Measurements from ENCODE around the gene ERICH6B. TPM values are rescaled to one million over a fixed set of nuclear protein-coding genes. Genes with fewer than 3 reads are reported as not detected.
"Not testable (repeated sequence)": the region's sequence is repeated elsewhere in the genome, so short reads cannot be mapped to it uniquely, and the experiment has no call there.

The ERICH6B gene
- total RNA-seq: not detected in 2 replicates
- long read RNA-seq, partial matches to known transcripts: 0 of 1 reads
- long read RNA-seq, other reads (novel, unspliced or antisense): 1 of 1 reads

DNA sequence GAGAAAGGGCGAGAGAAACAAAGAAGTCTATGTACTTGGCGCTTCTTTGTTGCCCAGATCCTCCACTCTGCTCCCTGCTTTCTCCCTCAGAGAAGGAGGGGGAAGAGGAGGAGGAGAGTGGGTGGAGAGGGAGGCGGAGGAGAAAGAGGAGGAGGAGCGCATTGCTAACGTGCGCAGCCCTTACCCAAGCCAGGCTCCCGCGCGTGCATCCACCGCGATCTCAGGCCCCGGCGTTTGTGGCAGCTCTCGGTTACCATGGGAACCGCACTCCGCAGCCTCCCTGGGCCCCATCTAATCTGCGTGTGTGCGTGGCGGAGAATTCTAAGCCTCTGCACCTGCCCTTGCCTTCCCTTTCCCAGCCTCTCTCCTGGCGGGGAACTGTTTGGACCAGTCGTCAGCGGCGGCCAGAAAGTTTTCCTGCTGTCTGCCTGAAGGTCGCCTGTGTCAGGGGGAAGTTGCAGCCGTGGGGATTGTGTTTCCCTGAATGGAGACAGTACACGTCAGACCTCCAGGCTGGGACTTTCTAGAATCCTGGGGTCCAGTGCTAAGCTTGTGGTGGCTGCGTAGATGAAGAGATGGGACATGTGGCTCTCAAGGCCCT, at the start of gene ERICH6B:
Gene ERICH6B, minus strand, starts transcription at position 239 of the 601 bp plus-strand sequence. CDS start 18,734 bp downstream, outside the sequence.
- peak within 1 kb of the TSS; percentile 98 for H3K27ac Mint-ChIP-seq (ENCODE audit: unreplicated experiment)
- H3K4me3 Mint-ChIP-seq: peak within 1 kb of the TSS; percentile 82
- H3K27me3 Mint-ChIP-seq (ENCODE audit: low read depth): no peaks in the 10 kb centered on the region
- H3K9me3 Mint-ChIP-seq: peaks cover 10% of the 10 kb centered on the region
- TF ChIP-seq, protein P1, sequence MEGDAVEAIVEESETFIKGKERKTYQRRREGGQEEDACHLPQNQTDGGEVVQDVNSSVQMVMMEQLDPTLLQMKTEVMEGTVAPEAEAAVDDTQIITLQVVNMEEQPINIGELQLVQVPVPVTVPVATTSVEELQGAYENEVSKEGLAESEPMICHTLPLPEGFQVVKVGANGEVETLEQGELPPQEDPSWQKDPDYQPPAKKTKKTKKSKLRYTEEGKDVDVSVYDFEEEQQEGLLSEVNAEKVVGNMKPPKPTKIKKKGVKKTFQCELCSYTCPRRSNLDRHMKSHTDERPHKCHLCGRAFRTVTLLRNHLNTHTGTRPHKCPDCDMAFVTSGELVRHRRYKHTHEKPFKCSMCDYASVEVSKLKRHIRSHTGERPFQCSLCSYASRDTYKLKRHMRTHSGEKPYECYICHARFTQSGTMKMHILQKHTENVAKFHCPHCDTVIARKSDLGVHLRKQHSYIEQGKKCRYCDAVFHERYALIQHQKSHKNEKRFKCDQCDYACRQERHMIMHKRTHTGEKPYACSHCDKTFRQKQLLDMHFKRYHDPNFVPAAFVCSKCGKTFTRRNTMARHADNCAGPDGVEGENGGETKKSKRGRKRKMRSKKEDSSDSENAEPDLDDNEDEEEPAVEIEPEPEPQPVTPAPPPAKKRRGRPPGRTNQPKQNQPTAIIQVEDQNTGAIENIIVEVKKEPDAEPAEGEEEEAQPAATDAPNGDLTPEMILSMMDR (conservative IDR thresholded peaks at IDR 0.05): no peak
- H3K36me3 Mint-ChIP-seq (ENCODE audit: low read depth): peaks cover 12% of the 10 kb centered on the region
- peak; percentile 76 for DNase-seq (ENCODE audit: low read depth, low spot score)
- H3K4me1 Mint-ChIP-seq: peaks cover 70% of the 10 kb centered on the region

- H3K4me3 Mint-ChIP-seq; H3K9me3 Mint-ChIP-seq; DNase-seq (ENCODE audit: low read depth, low spot score); H3K27ac Mint-ChIP-seq (ENCODE audit: unreplicated experiment); H3K36me3 Mint-ChIP-seq (ENCODE audit: low read depth); H3K27me3 Mint-ChIP-seq (ENCODE audit: low read depth); H3K4me1 Mint-ChIP-seq: not testable (repeated sequence)
Observed at GRCh38 chr13:45662903-45663302, 47.4 kb upstream of the ERICH6B start.

- no peak for DNase-seq (ENCODE audit: low read depth, low spot score)
- TF ChIP-seq, protein P1 (conservative IDR thresholded peaks at IDR 0.05): no peak
- no peak overlapping the region for H3K4me3 Mint-ChIP-seq
- peaks cover 2% of the 10 kb centered on the region for H3K36me3 Mint-ChIP-seq (ENCODE audit: low read depth)
- H3K4me1 Mint-ChIP-seq: no peaks in the 10 kb centered on the region
- H3K27me3 Mint-ChIP-seq (ENCODE audit: low read depth): no peaks in the 10 kb centered on the region
- H3K27ac Mint-ChIP-seq (ENCODE audit: unreplicated experiment): no peak overlapping the region
- peaks cover 3% of the 10 kb centered on the region for H3K9me3 Mint-ChIP-seq
Observed at GRCh38 chr13:45662162-45662561, 46.6 kb upstream of the ERICH6B start.

- H3K36me3 Mint-ChIP-seq (ENCODE audit: low read depth); H3K4me3 Mint-ChIP-seq; H3K4me1 Mint-ChIP-seq; DNase-seq (ENCODE audit: low read depth, low spot score); H3K27ac Mint-ChIP-seq (ENCODE audit: unreplicated experiment); H3K9me3 Mint-ChIP-seq; H3K27me3 Mint-ChIP-seq (ENCODE audit: low read depth): not testable (repeated sequence)
Observed at GRCh38 chr13:45660458-45660857, 44.9 kb upstream of the ERICH6B start.

DNA sequence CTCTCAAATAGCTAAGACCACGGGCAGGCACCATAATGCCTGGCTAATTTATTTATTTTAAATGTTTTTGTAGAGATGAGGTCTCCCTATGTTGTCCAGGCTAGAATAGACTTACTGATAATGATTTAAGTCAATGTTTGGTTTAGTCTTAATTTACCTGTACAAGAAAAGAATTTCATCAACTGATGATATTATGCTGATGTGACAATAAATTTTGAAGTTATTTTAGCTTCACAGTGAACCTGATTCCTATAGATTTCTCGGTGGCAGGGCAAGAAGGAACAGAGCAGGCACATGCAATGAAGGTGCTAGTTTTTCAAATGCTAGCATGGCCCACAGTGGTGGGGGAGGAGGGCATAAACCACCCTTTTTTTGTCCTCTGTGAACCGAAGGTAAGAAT, 44.0 kb upstream of the ERICH6B start:
- Mint-ChIP-seq H3K9me3 (peaks cover 3% of the 10 kb centered on the region), H3K4me1 (no peaks in the 10 kb centered on the region), H3K27ac (ENCODE audit: unreplicated experiment) (no peak overlapping the region), H3K27me3 (ENCODE audit: low read depth) (no peaks in the 10 kb centered on the region), H3K36me3 (ENCODE audit: low read depth) (peaks cover 2% of the 10 kb centered on the region), H3K4me3 (no peak overlapping the region)
- TF ChIP-seq, protein P1 (conservative IDR thresholded peaks at IDR 0.05): no peak
- no peak for DNase-seq (ENCODE audit: low read depth, low spot score)

- Mint-ChIP-seq H3K4me3 (no peak overlapping the region), H3K27me3 (ENCODE audit: low read depth) (no peaks in the 10 kb centered on the region), H3K9me3 (peaks cover 7% of the 10 kb centered on the region), H3K4me1 (no peaks in the 10 kb centered on the region), H3K27ac (ENCODE audit: unreplicated experiment) (no peak overlapping the region), H3K36me3 (ENCODE audit: low read depth) (peaks cover 2% of the 10 kb centered on the region)
- no peak for DNase-seq (ENCODE audit: low read depth, low spot score)
- TF ChIP-seq, protein P1 (conservative IDR thresholded peaks at IDR 0.05): no peak
Observed at GRCh38 chr13:45658586-45659235, 43.2 kb upstream of the ERICH6B start.

All from neural crest cell (in vitro differentiated cells).